Esophagus mucosa (tissue), 1 donor: ENCODE results near the gene PLOD1. TPM values are rescaled to one million over a fixed set of nuclear protein-coding genes. Genes with fewer than 3 reads are reported as not detected.

Experiments
- ATAC-seq: fragments of 200-7000 bp; cut with Tn5 transposase; one replicate; pipeline ENCODE4 v1.9.1; 2020
- total RNA-seq: library from RNA; stranded (reverse); gene quantifications from one replicate; pipeline ENCODE4 v1.2.4, GENCODE V29; 2023
- donor health status: DM: yes; HTN: yes; CAD: no.

The PLOD1 gene
- total RNA-seq, 1 donor from 2014 or later = 26.5 TPM

DNA sequence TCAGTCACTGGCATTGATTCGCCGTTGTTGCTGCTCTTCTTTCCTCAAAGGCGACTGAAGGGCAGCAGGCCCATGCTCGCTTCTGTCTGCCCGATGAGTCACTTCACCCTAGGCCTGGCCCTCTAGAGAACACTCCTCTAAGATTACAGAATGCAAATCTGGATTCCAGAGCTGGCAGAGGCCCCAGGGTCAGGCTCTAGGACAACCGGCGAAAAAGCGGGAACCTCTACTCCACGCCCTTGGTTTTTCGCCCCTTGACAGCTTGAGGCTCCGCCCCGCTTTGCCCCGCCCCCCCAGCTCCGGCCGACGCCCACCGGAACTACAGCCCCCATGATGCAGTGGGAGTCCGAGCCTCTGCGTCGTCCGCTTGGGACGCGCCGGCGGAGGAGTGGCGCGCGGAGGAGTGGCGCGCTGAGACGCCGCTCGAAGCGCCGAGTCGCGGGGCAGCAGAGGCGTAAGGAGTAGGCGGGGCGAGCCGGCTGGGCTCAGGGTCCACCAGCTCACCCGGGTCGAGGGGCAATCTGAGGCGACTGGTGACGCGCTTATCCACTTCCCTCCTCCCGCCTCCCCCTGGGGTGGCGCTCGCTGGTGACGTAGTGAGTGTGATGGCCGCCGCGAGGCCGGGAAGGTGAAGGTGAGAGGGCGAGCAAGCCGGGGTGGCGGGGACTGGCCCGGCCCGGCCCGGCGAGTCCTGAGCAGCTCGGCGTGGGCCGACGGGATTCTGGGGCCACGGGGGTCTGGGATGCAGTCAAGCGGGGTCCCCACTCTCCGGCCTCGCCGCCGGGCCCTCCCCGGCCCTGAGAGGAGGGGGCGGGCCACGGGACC, 45.5 kb downstream of the PLOD1 start, which contains the start of gene MFN2:
TSS of gene MFN2 (plus strand) at position 594 of the 825 bp plus-strand sequence. CDS start 8,725 bp downstream, outside the sequence.
- peak; percentile 90 for ATAC-seq

DNA sequence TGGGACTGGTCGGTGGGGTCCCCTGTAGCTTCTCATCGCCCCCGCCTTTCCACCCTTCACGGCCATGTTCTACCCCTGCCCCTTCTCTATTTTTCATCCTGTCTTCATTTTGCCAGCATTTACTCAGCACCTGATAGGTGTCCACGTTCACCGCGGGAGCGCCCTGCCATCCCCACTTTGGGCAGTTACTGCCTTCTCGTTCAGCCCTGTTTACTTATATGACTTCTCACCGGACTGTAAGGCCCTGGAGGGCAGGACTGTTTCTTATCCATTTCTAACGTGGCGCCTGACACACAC, 46.1 kb downstream of the PLOD1 start:
- ATAC-seq = no peak

DNA sequence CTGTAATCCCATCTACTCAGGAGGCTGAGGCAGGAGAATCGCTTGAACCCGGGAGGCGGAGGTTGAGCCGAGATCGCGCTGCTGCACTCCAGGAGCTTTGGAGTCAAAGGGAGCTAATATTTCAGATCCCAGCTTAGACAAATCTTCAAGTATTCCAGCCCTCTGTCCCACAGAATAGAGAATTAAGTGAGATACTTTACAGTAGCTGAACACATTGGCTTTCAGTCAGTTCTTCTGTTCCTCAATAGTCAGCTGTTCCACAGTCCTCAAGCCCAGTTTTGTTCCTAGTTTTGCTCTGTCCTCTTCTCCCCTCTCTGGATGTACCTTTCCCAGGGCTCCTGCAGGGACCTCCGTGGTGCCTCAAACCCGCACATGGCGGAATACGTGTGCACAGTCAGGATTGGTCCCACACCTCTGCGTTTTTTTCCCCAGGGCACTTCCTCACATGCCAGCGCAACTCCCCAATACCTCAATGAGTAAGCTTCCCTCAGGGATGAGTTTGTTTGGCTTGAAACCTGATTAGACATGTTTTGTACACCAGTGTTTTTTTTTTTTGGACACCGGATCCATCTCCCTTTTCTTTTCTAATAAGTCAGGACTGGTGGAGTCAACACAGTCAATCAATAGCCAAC, 47.0 kb downstream of the PLOD1 start:
- ATAC-seq = peak; percentile 49

DNA sequence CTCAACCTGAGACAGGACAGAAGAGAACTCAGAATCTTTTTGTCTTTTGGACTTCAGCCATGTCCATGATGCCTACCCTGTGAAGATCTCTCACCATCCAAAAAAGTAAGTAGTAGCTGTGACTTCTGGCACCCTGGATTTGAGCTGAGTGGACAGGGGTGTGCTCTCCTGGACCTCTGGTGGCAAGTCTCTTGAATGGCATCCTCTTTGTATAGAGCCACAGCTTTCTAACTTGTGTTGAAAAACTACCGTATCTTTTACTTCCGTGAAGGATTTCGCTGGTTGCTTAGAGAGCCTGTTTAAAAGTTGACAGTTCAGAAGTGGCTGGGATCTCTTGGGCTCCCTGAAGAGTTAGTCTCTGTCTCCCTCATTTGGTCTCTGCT, 47.5 kb downstream of the PLOD1 start:
- ATAC-seq = no peak

DNA sequence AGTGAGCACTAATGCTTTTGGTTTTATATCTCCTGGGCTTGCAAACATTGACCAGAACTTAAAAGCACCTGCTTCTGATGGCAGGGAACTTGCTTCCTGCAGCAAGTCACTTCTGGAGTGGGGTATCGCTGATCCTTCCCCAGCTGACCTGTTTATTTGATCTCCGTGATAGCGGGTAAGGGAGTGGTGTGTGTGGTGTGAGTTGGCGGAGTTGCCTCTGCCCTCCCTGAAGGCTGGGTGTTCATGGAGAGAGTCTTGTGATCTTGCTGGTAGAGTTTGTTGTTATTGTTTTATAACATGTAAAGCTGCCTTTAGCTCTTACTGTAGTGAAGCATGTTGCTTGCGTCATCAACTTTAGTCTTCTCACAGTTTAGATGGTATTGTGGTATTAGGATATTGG, 49.6 kb downstream of the PLOD1 start:
- no peak for ATAC-seq

DNA sequence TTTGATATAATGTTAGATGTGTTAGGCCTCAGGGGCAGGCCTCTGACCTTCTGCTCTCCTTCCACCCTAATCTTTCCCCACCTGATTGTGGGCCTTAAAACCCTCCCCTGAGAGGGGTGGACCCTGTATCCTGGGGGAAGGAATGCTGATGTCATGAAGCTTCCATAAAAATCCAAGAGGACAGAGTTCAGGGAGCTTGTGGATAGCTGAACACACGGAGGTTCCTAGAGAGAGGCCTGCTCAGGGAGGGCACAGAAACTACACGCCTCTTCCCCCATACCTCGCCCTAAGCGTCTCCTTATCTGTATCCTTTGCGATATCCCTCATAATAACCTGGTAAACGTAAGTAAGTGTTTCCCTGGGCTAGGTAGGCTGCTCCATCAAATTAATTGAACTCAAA, 50.1 kb downstream of the PLOD1 start:
- no peak for ATAC-seq

DNA sequence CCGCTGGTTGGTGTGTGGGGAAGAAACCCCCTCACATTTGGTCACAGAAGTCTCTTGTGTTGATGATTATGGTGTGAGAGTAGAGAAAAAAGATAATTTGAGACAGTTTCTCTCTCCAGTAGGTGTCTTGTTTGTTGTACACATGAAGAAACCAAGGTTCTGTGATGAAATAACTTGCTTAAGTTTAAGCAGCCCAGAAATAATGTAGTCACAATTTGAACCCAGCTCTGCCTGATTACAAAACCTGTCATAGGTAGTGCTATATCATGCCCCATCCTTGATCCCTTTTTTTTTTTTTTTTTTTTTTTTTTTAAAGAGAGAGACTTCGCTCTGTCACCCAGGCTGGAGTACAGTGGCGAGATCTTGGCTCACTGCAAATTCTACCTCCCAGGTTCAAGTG, 50.7 kb downstream of the PLOD1 start:
- ATAC-seq = no peak

DNA sequence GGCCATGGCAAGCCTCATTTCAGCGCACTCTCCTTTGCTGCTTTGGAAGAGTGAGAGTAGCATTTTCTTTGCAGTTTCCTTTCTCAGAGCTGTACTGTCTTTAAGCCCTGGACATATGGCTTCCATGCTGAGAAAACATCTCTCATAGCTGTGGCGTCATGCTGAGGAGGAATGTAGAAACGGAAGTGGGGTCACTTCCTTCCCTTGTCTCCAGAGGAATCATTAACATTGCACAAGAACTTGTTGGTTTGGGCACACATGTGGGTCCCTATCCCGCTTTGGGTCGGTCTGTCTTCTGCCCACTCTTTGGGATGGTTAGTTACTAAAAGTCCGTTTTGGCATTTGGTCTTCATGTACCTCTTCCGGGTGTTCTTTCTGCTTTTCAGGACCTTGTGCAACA, 51.3 kb downstream of the PLOD1 start:
- no peak for ATAC-seq

DNA sequence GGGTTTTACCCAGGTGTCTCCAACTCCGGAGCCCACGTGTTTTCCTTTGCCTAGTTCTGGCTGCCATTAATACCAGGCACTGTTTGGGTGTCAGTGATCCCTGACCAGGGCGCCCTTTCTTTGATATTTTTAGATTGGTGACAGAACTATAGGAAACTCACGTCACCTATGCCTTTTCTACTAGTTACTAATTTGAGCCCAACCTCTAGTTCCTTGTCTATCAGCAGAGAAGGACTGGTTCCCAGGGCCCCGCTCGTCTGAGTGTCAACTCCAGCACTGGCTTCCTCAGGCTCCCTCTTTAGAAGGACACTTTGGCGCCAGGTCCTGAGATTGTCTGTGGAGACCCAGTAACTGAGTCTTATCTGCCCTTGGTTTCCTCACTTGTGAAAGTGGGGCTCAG, 55.2 kb downstream of the PLOD1 start:
- no peak for ATAC-seq

DNA sequence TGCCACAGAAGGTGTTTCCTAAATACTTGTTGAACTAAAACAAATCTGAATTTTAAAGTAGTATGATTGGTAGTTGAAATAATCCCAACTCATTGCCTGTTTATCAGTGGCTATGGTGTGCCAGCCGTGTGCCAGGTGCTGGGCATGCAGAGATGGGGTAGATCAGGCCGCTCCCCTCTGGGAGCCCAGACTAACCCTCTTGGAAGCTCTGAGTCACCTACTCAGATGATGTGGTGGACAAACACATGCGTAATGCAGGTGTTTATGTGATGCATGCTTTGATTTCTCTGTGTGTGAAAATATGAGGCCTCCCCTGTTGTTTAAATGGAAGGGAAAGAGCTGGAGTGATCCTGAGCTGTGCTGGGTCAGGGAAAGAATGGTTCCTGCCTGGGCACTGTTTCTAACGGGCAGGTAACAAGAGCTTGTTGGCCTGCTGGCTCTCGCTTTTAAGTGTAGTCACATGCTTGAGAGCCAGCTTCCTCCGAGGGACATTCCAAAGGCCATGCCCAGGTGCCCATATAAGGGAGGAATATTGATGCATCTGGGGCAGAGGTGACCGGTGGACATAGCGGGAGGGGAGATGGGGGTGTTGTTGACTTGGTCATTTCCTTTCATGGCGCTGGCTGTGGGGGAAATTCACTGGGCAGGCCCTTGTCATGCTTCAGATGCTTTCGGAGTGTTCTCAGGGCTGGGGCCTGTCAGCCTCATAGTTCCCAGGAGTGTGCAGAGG, 56.0 kb downstream of the PLOD1 start:
- peak; percentile 44 for ATAC-seq

DNA sequence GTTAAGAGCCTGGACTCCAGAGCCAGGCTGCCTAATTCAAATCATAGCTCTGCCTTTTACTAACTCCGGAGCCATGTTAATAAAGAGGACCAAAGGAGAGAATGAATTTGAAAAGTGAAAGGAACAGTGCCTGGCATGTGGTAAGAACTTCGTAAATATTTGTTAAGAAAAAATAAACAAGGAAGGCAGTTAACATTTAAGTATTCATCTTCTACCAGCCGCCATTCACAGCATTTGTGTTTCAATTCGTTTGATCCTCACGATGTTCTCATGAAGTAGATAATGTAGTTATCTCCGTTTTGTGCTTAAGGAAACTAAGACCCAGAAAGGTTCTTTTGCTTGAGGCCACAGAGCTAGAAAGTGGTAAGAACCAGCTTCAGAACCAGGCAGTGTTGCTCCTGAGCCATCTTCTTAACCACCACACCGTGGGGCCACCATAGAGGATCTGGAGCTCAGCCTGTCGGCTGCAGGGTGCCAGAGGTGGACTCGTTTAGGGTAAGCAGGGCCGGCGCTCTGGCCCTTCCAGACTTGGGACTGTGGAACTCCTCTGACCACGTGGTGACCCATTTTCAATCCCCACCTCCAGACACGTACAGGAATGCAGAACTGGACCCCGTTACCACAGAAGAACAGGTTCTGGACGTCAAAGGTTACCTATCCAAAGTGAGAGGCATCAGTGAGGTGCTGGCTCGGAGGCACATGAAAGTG, 57.6 kb downstream of the PLOD1 start:
- ATAC-seq = no peak

DNA sequence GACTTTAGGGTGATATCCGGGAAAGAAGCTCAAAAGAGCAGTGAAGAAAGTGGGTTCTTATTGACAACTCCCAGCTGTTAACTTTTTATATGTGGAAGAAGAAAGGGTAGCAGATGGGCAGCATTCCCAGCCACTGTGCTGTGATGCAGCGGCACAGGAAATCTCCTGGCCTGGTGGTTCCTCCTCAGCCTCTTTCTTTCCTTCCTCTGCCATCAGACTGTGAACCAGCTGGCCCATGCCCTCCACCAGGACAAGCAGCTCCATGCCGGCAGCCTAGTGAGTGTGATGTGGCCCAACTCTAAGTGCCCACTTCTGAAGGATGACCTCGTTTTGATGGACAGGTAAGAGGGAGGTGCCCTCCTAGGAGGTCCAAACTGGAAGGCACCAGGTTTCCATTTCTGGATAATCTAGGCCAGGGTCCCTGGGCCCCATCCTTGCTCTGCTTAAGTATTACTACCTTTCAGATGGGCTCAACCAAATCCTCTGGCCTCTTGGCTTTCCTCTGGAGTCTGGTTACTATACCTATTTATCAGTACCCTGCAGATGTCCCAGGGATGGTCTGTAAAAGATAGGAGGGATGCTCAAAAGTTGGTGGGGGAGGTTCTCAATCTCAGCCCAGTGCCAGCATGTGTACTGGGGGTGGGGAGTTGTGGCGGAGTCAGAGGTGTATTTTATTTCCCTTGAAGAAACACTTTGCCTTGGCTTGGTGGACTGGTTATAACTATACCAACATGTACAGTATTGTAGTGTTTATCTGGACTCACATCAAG, 62.7 kb downstream of the PLOD1 start:
- ATAC-seq = no peak

DNA sequence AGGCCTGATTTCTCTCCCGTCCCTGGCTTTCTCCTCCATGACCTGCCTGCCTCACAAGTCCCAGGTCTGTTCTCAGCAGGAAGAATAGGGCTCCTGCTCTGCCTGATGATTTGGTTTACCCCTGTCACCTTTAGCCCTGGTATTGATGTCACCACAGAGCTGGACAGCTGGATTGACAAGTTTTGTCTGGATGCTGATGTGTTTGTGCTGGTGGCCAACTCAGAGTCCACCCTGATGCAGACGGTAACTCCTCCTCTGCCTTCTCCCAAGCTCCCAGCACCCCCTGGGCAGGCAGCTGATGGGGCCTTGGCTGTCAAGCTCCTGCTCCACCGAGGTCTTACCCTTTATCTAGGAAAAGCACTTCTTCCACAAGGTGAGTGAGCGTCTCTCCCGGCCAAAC, 64.1 kb downstream of the PLOD1 start:
- ATAC-seq = no peak

DNA sequence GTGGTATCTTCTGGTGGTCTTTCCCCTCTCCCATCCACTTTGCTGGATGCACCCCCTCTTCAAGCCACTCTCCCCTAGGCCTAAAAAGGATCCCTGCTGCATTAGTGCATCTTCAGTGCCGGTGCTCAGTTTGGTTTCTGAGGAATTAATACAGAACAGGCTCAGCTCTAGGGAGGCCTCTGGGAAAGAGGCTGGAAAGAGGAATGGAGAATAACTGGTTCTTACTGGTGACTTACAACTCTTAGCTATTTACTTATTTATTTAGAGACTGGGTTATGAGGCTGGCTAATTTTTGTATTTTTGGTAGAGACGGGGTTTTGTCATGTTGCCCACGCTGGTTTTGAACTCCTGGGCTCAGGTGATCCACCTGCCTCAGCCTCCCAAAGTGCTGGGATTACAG, 64.7 kb downstream of the PLOD1 start:
- ATAC-seq = no peak

DNA sequence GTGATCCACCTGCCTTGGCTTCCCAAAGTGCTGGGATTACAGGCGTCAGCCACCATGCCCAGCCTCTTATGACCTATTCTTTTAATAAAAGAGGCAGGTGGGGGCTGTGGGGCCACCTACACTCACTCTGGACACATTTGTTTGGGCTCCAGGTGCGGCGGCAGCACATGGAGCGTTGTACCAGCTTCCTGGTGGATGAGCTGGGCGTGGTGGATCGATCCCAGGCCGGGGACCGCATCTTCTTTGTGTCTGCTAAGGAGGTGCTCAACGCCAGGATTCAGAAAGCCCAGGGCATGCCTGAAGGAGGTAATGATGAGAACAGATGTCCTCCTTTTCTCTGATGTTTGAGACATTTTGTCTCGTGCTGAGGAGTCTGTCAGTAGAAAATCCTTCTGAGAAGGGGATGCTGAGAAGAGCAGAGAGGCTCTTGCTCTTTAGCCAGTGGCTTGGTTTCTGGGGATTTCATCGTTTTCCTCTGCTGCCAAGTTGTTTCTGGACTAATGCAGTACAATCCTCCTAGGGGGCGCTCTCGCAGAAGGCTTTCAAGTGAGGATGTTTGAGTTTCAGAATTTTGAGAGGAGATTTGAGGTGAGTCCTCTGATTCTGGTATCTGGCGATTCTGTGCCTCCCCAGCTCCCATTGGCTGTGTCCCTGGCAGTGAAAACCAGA, 66.9 kb downstream of the PLOD1 start:
- ATAC-seq = no peak

DNA sequence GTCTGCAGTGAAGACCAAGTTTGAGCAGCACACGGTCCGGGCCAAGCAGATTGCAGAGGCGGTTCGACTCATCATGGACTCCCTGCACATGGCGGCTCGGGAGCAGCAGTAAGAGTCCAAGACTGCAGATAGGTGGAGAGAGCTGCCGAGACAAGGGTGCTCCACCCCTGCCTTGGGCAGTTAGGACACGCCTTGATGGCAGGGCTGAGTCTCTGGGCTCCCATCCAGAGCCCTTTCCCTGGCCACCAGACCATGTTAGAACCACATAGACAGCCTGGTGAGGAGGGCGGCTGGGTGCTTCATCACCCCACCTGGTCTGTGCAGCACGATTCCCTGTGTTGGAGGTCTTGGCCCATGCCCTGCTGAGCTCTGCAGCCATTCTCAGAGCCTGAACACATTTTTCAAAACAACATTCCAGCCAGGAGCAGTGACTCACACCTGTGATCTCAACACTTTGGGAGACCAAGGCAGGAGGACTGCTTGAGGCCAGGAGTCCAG, 67.5 kb downstream of the PLOD1 start:
- peak; percentile 77 for ATAC-seq

DNA sequence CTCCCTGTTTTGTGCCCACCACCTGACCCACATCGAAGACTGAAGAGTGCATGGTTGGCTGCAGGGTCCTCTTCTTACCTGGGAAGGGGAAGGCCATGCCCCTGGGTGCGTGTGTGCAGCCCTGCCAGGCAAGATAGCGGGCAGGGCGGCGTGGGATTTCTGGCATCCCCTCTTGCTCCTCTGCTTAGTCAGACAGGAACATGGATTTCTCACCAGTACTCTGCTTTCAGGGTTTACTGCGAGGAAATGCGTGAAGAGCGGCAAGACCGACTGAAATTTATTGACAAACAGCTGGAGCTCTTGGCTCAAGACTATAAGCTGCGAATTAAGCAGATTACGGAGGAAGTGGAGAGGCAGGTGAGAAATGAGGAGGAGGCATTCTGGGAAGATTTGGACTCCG, 69.2 kb downstream of the PLOD1 start:
- no peak for ATAC-seq

DNA sequence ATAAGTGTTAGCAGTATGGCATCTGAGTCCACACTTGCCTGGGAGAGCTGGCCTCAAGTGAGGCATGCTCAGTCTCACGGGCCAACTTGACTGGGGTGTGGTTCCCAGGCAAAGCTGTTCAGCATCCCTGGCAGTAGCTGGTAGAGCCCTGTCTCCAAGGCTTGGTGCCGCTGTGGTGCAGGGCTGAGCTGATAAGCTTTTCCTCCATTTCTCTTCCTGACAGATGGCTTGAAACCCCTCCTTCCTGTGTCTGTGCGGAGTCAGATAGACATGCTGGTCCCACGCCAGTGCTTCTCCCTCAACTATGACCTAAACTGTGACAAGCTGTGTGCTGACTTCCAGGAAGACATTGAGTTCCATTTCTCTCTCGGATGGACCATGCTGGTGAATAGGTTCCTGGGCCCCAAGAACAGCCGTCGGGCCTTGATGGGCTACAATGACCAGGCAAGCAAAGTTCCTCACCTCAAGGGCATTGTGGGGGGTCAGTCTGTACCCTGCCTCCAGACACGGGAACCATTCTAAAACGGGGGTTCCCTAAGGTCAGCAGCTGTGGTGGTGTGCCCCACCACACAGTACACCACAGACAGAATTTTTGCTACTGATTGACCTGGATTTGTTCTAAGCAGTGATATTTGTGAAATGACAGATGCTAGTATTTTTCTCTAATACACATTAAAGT, 71.1 kb downstream of the PLOD1 start:
- ATAC-seq = peak; percentile 4

DNA sequence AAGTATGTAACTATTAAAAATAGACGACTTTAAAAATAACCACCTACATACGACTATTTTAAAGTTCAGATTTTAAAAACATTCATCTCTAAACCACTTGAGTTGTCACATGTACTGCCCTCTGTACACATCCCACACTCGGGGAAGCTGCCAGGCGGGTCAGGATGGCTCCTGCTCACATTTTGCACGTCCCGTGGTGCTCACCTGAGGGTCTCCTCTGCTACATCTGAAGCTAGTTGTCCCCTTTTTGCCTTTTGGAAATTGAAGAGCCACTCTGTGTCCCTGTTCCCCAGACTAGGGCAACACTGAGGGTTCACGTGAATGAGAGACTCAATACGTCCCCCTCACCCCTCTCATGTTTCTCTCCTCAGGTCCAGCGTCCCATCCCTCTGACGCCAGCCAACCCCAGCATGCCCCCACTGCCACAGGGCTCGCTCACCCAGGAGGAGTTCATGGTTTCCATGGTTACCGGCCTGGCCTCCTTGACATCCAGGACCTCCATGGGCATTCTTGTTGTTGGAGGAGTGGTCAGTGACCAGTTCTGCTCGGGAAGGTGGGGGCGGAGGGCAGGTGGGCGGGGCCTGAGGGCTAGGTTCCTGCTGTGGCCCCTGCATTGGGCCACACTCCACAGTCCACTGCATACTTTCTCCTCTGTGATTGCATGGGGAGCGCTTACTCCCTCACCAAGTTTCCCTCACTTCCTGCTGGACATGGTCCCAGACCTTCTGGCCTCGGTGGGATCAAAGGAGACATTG, 71.8 kb downstream of the PLOD1 start:
- no peak for ATAC-seq

DNA sequence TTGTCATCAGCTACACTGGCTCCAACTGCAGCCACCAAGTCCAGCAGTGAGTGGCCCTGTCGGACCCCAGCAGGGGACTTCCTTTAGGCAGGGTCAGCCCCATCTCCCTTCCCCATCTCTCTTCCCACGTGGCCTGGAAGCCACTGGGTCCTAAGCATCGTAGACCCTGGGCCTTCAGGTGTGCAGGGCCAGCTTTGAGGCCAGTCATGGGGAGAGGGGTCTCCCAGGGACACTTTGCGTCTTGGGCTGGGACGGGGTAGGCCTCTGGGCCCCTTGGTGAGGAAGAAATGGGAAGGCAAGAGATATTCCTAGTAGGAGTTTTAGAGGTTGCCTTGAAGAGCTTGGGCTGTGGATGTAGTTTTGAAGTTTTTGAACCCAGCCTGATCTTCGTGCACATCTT, 72.7 kb downstream of the PLOD1 start:
- no peak for ATAC-seq
